ENCODE data around the gene TBX10.

Gene TBX10

GRCh38 chr11:67607507-67607906 lies 32.1 kb downstream of the TBX10 start:
- no peak for TF ChIP-seq CTCF (IDR thresholded peaks at IDR 0.05)

GRCh38 chr11:67606492-67607295 lies 32.9 kb downstream of the TBX10 start, which contains the start of gene NDUFV1:
Gene NDUFV1 (plus strand): TSS chr11:67606936. CDS start chr11:67607005, 69 bp downstream.
- peak; percentile 58 for TF ChIP-seq CTCF (IDR thresholded peaks at IDR 0.05)

- TF ChIP-seq CTCF (IDR thresholded peaks at IDR 0.05), result no peak
Measured at GRCh38 chr11:67606093-67606491, 33.5 kb downstream of the TBX10 start.

GRCh38 chr11:67605231-67606011 lies 34.1 kb downstream of the TBX10 start:
- no peak for TF ChIP-seq CTCF (IDR thresholded peaks at IDR 0.05)

- TF ChIP-seq CTCF (IDR thresholded peaks at IDR 0.05), result no peak
Measured at GRCh38 chr11:67604815-67605214, 34.7 kb downstream of the TBX10 start.

- no peak for TF ChIP-seq CTCF (IDR thresholded peaks at IDR 0.05)
Measured at GRCh38 chr11:67601098-67601497, 38.5 kb downstream of the TBX10 start.

- TF ChIP-seq CTCF (IDR thresholded peaks at IDR 0.05), result no peak
Measured at GRCh38 chr11:67600324-67601029, 39.1 kb downstream of the TBX10 start.
